GM12873 (cell line): ENCODE results near the gene MICAL3.

Experiments
- CTCF ChIP-seq: IDR thresholded peaks from 2 replicates; pipeline ENCODE4 v1.5.1; 2012; ENCODE audit warnings: low read depth, mild to moderate bottlenecking, moderate library complexity, low read length, control low read depth; ENCODE audit not compliant: insufficient read depth; ENCODE audit errors: missing control alignments

Gene MICAL3

GRCh38 chr22:17945888-17946648 lies 78.3 kb downstream of the MICAL3 start:
- peak; percentile 14 for TF ChIP-seq CTCF

GRCh38 chr22:17945156-17945887 lies 79.0 kb downstream of the MICAL3 start:
- no peak for TF ChIP-seq CTCF

DNA sequence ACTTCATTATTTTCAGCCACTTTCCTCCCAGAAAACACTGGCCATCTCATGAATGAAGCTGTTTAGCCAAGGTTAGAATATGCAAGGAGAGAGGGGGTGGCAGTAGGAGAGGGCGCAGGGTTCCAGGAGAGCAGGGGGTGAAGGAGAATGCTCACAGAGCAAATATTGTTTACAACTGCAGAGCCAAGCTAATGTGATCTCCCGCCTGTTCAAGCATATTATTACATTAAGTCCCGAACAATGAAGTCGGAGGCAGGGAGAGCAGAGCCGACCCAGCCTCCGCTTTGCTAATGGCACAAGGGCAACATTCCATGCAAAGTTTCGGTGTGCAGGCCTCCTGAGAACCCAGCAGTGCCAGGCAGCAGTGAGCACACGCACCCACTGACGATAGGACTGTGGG lies 80.1 kb downstream of the MICAL3 start:
- no peak for TF ChIP-seq CTCF

GRCh38 chr22:17943533-17944249 lies 80.7 kb downstream of the MICAL3 start:
- TF ChIP-seq CTCF = no peak

- TF ChIP-seq CTCF = no peak
These were observed 81.6 kb downstream of the MICAL3 start for GRCh38 chr22:17942721-17943120.

- TF ChIP-seq CTCF = no peak
These were observed 82.6 kb downstream of the MICAL3 start for GRCh38 chr22:17941471-17942406.
